ENCODE data around the gene EIF4B.
A peak's percentile ranks its signal among the peaks of the same experiment; 100 is the strongest.
"Not testable (repeated sequence)": the region's sequence is repeated elsewhere in the genome, so short reads cannot be mapped to it uniquely, and the experiment has no call there.

The EIF4B gene

GRCh38 chr12:53004178-53004577 lies 2.1 kb upstream of the EIF4B start:
- no peak for TF ChIP-seq ZFX (IDR thresholded peaks at IDR 0.05; ENCODE audit: borderline replicate concordance)
- peak overlapping the region; percentile 97; the same call in 1 of the 2 replicates for H3K27ac ChIP-seq

GRCh38 chr12:53004582-53004981 lies 1.7 kb upstream of the EIF4B start:
- TF ChIP-seq CTCF (IDR thresholded peaks at IDR 0.05) (no peak), ZFX (IDR thresholded peaks at IDR 0.05; ENCODE audit: borderline replicate concordance) (no peak)
- peak overlapping the region; percentile 97; the same call in 1 of the 2 replicates for H3K27ac ChIP-seq

- TF ChIP-seq CTCF (IDR thresholded peaks at IDR 0.05) (no peak), ZFX (IDR thresholded peaks at IDR 0.05; ENCODE audit: borderline replicate concordance) (no peak)
- H3K27ac ChIP-seq = peak overlapping the region; percentile 97
Measured at GRCh38 chr12:53005215-53005985, 856 bp upstream of the EIF4B start.

GRCh38 chr12:53006810-53007309 lies 604 bp downstream of the EIF4B start:
- TF ChIP-seq CTCF (IDR thresholded peaks at IDR 0.05) (no peak), ZFX (IDR thresholded peaks at IDR 0.05; ENCODE audit: borderline replicate concordance) (no peak)
- peak overlapping the region; percentile 97 for H3K27ac ChIP-seq

- TF ChIP-seq CTCF (IDR thresholded peaks at IDR 0.05) (no peak), ZFX (IDR thresholded peaks at IDR 0.05; ENCODE audit: borderline replicate concordance) (no peak)
- H3K27ac ChIP-seq = peak overlapping the region; percentile 97
Measured at GRCh38 chr12:53007343-53007742, 1.1 kb downstream of the EIF4B start.

- H3K27ac ChIP-seq = not testable (repeated sequence)
Measured at GRCh38 chr12:53008760-53009159, 2.5 kb downstream of the EIF4B start.

GRCh38 chr12:53010955-53011354 lies 4.7 kb downstream of the EIF4B start:
- TF ChIP-seq ZFX (IDR thresholded peaks at IDR 0.05; ENCODE audit: borderline replicate concordance) = no peak
- no peak for TF ChIP-seq CTCF (IDR thresholded peaks at IDR 0.05)
- H3K27ac ChIP-seq = no peak overlapping the region

- TF ChIP-seq CTCF (IDR thresholded peaks at IDR 0.05) = no peak
Measured at GRCh38 chr12:53011889-53012288, 5.6 kb downstream of the EIF4B start.

More at GRCh38 chr12:53011889-53012288, 5.6 kb downstream of the EIF4B start:
- H3K27ac ChIP-seq = peak overlapping the region; percentile 19; the same call in 1 of the 2 replicates

All from 22Rv1 (cell line).